ENCODE data around the gene TIMP3.

The TIMP3 gene

GRCh38 chr22:32829451-32829851 lies 27.9 kb downstream of the TIMP3 start:
- no peak for DNase-seq (ENCODE audit: low read depth in 2 of 2)

GRCh38 chr22:32830473-32830872 lies 29.0 kb downstream of the TIMP3 start:
- DNase-seq (ENCODE audit: low read depth in 2 of 2): no peak

- no peak for DNase-seq (ENCODE audit: low read depth in 2 of 2)
These were observed 29.5 kb downstream of the TIMP3 start for GRCh38 chr22:32830957-32831356.

- no peak for DNase-seq (ENCODE audit: low read depth in 2 of 2)
These were observed 30.1 kb downstream of the TIMP3 start for GRCh38 chr22:32831584-32831983.

- DNase-seq (ENCODE audit: low read depth in 2 of 2): no peak
These were observed 30.7 kb downstream of the TIMP3 start for GRCh38 chr22:32832174-32832573.

- DNase-seq (ENCODE audit: low read depth in 2 of 2): no peak
These were observed 35.0 kb downstream of the TIMP3 start for GRCh38 chr22:32836280-32837123.

- no peak for DNase-seq (ENCODE audit: low read depth in 2 of 2)
These were observed 35.6 kb downstream of the TIMP3 start for GRCh38 chr22:32837142-32837541.

GRCh38 chr22:32837803-32838202 lies 36.3 kb downstream of the TIMP3 start:
- DNase-seq (ENCODE audit: low read depth in 2 of 2): no peak

- no peak for DNase-seq (ENCODE audit: low read depth in 2 of 2)
These were observed 38.5 kb downstream of the TIMP3 start for GRCh38 chr22:32839831-32840584.

- DNase-seq (ENCODE audit: low read depth in 2 of 2): no peak
These were observed 39.7 kb downstream of the TIMP3 start for GRCh38 chr22:32841175-32841574.

GRCh38 chr22:32842486-32842885 lies 41.0 kb downstream of the TIMP3 start:
- DNase-seq (ENCODE audit: low read depth in 2 of 2): no peak

- no peak for DNase-seq (ENCODE audit: low read depth in 2 of 2)
These were observed 41.8 kb downstream of the TIMP3 start for GRCh38 chr22:32843300-32843699.

- DNase-seq (ENCODE audit: low read depth in 2 of 2): no peak
These were observed 42.7 kb downstream of the TIMP3 start for GRCh38 chr22:32844251-32844650.

- no peak for DNase-seq (ENCODE audit: low read depth in 2 of 2)
These were observed 45.4 kb downstream of the TIMP3 start for GRCh38 chr22:32846780-32847491.

GRCh38 chr22:32848226-32848625 lies 46.7 kb downstream of the TIMP3 start:
- no peak for DNase-seq (ENCODE audit: low read depth in 2 of 2)

GRCh38 chr22:32849501-32849900 lies 48.0 kb downstream of the TIMP3 start:
- no peak for DNase-seq (ENCODE audit: low read depth in 2 of 2)

GRCh38 chr22:32850157-32850556 lies 48.7 kb downstream of the TIMP3 start:
- no peak for DNase-seq (ENCODE audit: low read depth in 2 of 2)

GRCh38 chr22:32850591-32851517 lies 49.3 kb downstream of the TIMP3 start:
- DNase-seq (ENCODE audit: low read depth in 2 of 2): no peak

- DNase-seq (ENCODE audit: low read depth in 2 of 2): no peak
These were observed 51.1 kb downstream of the TIMP3 start for GRCh38 chr22:32852395-32853251.

GRCh38 chr22:32853662-32854061 lies 52.2 kb downstream of the TIMP3 start:
- no peak for DNase-seq (ENCODE audit: low read depth in 2 of 2)
